Endothelial cell of umbilical vein (primary cell): ENCODE data around the gene LCN6.
"Not testable (repeated sequence)": the region's sequence is repeated elsewhere in the genome, so short reads cannot be mapped to it uniquely, and the experiment has no call there.

Experiments used
- CTCF ChIP-seq, 2 donors: IDR thresholded peaks; 1 replicate in 1 of 2; 2 replicates in 1 of 2; pipeline ENCODE4 v1.5.1; 2011; ENCODE audit warnings: low read length in 2 of 2, mild to moderate bottlenecking in 2 of 2, moderate library complexity in 2 of 2, control low read depth in 1 of 2, inconsistent platforms in 1 of 2, low read depth in 1 of 2; ENCODE audit not compliant: insufficient read depth in 1 of 2; ENCODE audit errors: extremely low read depth in 1 of 2
- POLR2AphosphoS5 ChIP-seq: IDR thresholded peaks from 2 replicates; pipeline ENCODE4 v1.6.1; 2012; ENCODE audit warnings: low read depth, mild to moderate bottlenecking, control low read depth, low read length, moderate library complexity; ENCODE audit not compliant: insufficient read depth

GRCh38 chr9:136755302-136756133 lies 7.2 kb upstream of the LCN6 start:
- TF ChIP-seq CTCF (IDR thresholded peaks at IDR 0.05; ENCODE audit: extremely low read depth in 1 of 2, insufficient read depth in 1 of 2, low read depth in 1 of 2, low read length in 2 of 2); POLR2AphosphoS5: not testable (repeated sequence)
